ENCODE measurements around the gene LTC4S.
A peak's percentile ranks its signal among the peaks of the same experiment; 100 is the strongest.

Gene LTC4S

DNA sequence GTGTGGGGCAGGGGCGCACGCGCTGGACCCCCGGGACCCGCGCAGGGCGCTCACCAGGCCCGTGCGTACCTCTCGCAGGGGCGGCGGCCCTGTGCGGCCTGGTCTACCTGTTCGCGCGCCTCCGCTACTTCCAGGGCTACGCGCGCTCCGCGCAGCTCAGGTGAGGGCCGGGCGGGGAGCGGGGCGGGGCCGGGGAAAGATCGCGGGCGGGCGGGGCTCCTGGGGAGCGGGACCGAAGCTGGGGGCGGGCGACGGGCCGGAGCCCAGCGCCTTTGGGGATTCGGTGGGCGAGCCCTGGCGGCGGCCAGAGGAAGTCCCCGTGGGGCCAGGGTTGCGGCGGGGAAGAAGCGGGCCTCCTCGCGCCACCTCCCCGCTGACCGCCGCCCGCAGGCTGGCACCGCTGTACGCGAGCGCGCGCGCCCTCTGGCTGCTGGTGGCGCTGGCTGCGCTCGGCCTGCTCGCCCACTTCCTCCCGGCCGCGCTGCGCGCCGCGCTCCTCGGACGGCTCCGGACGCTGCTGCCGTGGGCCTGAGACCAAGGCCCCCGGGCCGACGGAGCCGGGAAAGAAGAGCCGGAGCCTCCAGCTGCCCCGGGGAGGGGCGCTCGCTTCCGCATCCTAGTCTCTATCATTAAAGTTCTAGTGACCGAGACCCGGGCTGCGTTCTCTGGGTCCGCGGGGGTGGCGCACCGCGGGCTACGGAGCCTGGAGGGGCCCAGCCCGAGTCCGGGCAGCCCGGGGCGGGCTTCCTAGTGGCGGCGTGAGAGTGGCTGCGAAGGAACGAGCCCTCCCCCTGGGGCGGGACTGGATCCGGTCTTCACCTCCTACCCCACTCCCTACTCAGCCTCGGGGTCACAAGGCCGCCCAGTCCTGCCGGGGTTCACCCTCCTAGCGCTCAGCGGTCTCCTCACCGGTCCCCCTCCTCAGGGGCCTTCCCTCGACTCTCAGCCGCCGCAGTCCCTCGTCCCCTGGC is 2.4 kb downstream of the LTC4S start:
- peak; percentile 45 for DNase-seq

DNA sequence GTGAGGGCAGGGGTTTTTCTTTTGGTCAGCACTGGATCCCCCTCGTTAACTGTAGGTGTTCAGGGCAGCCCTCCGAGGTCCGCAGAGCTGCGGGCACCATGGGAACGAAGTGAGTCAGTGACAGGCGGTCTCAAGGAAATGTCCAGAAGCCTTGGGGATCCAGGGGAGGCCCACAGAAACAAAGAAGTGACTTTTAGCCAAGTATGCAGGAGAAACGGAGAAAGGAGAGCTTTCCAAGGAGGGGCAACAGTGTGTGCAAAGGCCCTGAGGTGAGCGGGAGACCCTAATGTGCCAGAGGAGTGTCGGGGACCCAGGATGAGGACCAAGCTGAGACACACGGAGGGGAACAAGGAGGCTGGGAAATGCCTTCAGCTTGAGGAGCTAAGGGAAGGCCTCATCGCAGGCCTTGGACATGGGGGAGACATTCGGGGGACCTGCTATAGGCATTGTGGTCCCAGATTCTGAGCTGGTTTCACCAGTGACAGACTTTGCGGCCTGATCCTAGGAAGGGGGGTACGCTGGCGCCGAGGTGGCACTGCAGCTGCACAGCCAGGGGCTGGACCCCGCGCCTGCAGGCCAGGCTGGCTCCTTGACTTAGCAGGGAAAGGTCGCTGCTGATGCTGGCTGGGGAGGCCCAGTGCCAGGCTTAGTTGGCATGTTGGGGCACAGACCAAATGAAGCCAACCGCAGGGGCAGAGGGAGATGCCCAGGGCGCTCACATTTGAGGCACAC is 3.3 kb downstream of the LTC4S start:
- no peak for DNase-seq

DNA sequence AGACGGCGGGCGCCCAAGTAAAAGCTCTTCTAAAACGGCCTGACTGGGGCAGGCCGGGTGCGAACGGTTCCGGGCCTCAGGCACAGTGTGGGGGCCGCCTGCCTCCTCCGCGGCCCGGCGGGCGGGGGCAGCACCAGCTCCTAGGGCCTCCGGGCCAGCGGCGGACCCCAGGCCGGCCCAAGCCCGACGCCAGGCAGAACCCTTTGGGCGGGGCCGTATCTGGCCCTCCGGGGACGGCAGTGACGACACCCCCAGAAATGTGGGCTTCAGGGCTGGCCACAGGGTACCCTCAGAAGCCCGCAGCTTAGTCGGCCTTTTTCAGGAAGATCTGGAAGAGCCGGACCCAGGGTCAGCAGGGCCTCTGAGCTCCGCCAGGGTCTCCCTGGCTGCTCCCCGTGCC is 4.0 kb downstream of the LTC4S start:
- no peak for DNase-seq

- DNase-seq = no peak
These were observed 4.5 kb downstream of the LTC4S start for GRCh38 chr5:179798144-179798770.

DNA sequence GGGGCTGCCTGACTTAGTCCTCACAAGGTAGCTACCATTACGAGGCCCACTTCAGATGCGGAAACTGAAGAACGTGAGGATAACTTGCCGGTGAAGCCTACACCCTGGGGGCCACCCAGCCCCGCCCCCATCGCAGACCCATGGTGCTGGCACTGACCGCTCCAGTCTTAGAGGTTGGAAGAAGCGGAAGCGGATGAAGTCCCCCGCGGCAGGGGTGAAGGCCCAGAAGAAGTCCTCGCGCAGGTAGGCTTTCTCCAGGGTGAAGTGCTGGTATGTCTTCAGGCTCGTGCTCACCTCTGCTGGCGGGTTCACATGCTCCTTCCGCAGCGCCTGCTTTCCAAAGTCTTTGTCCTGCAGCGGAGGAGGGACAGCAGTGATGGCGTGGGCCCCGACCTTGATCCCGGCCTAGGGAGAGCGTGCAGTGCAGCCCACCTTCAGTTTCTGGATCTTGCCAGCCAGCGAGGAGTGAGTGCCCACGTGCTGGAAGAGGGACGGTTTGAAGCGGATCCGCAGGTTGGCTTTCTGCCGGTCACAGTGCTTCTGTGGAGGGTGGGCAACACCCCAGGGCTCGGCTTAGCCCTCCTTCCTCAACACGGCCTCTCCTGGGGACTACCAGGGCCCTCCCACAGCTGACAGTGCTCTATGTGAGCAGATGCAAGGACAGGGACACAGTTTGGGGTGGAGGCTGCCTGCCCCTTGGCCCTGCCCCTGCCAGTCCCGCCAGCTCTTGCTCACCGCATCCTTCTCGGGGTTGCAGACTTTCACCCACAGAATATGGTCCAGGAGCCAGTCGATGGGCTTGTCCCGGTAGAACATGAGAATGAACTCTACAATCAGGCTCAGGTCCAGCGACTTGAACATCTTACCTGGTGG is 5.2 kb downstream of the LTC4S start:
- DNase-seq = no peak

DNA sequence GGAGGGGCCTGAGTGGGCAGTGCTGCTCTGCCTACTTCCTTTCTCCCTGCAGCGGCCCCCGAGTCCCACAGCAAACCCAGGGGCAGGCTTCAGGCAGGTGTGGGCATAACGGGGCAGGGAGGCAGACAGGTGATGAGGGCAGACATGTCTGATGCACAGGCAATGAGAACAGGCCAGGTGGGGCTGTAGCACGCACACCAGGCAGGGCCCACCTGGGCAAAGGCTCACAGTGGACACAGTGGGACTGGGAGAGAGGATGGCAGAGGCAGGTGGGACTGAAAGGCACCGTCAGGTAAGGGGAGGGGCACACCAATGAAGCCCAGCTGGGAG is 5.8 kb downstream of the LTC4S start:
- no peak for DNase-seq

DNA sequence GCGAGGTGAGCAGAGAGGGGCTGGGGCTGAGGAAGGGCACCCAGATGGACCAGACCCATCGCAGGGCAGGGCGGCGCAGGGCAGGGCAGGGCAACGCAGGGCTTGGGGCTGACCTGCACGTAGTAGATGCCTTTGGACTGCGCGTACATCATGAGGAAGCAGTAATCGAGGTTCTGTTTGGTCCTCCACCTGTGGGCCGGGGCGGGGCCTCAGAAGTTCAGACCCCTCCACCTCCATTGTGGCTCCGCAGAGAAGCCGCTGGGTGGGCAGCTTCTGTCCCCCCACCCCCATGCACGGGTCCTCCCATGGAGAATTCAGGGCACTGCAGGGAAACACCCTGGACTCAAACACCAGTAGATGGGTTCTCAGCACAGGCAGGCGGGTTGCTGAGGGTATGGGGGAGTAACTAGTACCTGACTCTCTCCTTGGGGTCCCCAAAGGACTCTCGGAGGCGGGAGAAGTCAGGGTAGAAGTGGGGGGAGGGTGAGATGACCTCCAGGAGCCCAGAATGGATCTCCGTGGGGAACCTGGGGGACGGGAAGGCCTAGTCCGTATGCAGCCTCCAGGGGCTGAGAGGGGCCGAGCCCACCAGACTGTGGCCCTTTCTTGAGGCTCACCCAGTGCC is 6.4 kb downstream of the LTC4S start:
- no peak for DNase-seq

DNA sequence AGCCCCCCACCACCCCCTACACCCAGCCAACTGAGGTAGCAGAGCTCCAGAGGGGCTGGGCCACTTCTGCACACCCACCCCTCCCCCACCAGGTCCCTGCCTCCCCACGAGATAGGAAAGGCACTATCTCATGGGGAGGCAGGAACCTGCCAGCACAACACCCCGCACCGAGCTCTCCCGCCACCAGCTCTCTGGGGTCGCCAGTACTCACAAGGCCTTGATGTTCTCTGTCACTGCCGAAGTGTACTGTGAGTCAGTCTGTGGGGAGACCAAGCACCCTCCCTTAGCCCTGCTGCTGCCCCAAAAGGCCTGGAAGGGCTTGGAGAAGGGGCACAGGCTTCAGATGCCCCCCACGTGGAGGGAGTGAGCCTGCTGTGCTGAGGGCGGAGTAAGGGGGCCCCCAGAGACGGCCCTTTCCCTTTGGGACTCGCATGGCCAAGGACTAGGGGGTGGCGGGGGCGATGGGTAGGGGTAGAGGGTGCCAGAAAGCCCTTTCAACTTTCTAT is 7.0 kb downstream of the LTC4S start:
- no peak for DNase-seq

DNA sequence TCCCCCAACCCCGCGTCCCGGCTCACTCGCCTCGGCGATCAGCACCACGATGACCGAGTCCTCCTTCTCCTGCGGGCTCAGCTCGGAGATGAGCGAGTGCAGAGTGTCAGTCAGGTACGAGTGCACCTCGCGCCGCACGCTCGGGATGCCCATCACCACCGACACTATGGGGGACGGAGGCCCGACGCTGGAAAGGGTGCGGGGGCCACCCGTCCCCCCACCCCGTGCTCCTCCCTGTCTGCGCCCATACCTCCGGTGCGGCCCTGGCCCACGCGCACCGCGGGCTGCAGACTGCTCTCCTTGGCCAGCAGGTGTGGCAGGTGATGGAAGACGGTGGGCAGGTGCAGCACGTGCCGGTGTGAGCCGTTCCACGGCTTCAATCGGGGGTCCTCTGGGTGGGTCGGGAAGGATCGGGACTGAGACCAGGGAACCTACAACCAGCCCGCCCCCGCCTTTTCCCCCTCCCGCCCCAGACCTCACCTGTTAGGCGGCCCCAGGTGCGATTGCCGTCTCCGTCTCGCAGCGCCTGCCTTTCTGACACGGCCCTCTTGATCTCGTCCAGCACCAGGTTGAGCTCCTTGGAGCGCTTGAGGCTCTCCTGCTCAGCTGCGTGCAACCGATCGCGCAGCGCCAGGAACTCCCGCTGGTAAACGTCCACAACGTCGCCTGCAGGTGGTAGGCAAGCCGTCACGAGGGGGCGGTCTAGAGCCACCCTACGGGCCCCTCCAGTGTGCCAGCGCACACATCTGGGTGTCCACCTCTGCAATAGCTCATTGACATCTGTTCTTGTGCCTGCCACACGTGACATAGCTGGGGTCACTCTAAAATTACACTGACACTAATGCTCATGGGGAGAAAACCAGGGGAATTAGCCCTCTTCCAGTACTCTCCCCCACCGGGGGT is 7.8 kb downstream of the LTC4S start:
- DNase-seq = no peak

GRCh38 chr5:179802207-179802883 is 8.6 kb downstream of the LTC4S start:
- no peak for DNase-seq

DNA sequence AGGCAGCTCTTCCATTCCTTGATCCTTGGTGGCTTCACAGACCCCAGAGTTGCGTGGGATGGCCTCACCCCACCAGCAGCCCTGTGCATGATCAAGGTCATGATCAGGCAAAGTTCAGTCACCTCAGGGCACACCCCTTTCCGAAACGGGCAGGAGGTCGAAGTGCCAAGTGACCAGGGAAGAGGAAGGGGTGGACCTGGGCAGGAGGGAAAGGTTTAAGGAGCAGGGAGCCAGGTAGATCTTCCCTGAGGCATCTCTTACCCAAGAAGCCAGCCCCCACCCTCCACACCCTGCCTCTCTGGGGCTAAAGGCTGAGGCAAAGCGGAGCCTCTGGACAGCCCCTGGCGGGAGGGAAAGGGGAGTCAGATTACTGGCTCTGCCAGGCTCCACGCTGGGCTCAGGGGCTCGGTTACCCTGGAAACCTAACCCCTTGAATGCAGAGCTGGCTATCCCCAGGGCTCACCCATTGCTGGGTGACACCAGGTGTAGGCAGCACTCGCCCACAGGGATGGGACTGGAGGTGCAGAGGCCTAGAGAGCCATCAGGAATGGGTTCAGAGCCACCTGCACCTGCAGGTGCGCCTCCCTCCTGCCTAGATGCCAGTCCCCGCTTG is 9.3 kb downstream of the LTC4S start:
- no peak for DNase-seq

DNA sequence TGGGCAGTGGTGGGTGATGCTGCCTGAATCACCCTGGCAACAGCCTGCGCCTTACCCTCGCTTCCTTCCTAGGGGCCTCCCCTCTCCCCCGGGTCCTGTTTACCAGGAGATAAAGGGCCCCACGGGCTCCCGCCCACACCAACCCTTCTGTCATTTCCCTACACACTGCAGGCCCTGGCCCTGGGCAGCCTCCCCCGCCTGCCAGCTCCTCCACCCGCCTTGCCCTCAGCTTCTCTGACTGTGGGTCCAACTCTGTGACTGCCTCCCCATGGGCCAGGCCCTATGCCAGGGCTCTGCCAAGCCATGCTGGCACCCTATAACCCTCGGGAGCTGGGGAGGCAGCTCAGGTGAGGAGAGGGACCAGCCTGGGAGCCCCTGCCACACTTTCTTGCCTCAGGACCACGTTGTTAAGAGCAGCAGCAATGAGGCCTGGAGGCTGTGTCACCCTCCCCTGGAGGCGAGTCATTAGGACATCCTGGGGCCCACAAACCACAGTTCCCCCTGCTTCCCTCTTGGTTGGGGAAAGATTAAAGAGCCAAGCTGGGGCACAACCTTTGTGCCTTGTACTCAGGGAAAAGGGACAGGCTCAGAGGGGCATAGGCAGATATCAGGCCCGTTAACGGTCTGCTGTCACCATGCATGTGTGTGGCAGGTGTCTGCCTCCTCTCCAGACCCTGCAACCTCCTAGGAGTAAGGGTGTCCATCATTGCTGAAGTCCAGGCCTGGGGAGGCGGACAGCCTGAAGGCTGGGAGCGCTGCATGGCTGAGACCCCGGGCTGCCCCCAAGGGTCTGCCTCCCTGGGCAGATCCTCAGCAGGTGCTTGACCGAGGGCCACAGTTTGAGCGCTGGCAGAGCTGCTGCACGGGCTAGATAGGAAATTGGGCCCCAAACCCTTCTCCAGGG is 10.1 kb downstream of the LTC4S start:
- no peak for DNase-seq

- DNase-seq = no peak
These were observed 10.8 kb downstream of the LTC4S start for GRCh38 chr5:179804555-179804947.

- no peak for DNase-seq
These were observed 11.3 kb downstream of the LTC4S start for GRCh38 chr5:179805070-179805528.

GRCh38 chr5:179805529-179806249 is 11.9 kb downstream of the LTC4S start:
- no peak for DNase-seq

DNA sequence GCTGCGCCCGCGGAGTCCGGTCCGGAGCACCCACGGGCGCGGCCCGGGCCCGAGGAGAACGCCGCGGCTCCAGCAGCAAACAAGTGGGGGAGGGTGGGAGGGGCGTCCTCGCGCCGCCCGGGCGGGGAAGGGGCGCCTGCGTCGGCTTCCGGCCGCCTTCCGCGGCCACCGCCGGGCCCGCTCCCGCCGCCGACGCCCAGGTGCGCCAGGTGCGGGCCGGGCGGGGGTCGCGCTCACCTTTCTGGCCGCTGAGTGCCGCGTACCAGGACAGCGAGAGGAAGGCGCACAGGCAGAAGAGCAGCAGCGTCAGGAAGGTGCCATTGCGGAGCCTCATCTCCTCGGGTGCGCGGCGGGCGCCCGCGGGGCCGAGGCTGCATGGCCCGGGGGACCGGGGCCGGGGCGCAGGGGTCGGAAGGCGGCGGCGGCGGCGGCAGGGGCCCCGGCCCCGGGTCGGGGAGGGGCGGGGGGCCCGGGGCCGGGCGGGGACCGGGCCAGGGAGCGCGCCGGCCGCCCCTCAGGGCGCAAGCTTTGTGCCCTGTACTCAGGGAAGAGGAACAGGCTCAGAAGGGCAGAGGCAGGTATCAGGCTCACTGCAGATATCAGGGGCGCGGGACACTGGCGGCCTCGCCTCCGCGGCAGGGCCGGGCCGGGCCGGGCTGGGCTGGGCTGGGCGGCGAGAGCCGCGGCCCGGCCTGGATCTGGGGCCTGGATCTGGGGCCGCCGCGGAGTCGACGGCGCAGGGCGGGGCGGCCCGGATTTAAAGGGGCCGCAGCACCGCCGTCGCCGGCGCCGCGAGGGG is 12.7 kb downstream of the LTC4S start, which contains the start of gene MGAT4B:
TSS of gene MGAT4B (minus strand) at position 617 of the 799 bp plus-strand sequence. CDS start at position 334, 283 bp downstream.
- no peak for DNase-seq

Measured in SHP77 treated with DMSO at 0.1 percent for 48 hours (cell line).